Measurements from ENCODE around the gene OR7C1. TPM values are rescaled to one million over a fixed set of nuclear protein-coding genes. Genes with fewer than 3 reads are reported as not detected.
A peak's percentile ranks its signal among the peaks of the same experiment; 100 is the strongest.
"Not testable (repeated sequence)": the region's sequence is repeated elsewhere in the genome, so short reads cannot be mapped to it uniquely, and the experiment has no call there.

OR7C1 gene
- total and polyA plus RNA-seq, 5 experiments from 2014 or later = not detected

DNA sequence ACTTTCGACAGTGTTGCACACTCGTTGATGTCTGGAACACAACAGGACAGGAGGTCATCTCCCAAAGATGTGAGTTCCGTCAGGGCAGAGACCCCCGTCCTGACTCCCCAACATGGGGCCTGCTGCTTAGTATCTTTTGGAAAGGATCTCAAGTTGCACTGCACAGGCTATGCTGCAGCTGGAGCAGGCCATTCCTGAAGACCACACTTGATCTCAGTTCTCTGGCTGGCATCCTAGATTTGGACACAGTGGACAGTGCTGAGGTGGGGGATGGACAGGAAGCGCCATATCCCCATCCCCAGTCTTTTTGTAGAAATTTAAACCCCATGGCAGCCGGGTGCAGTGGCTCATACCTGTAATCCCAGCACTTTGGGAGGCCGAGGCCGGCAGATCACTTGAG lies 62.5 kb downstream of the OR7C1 start:
- no peak for ATAC-seq
- no peak overlapping the region for H3K4me3 Mint-ChIP-seq

DNA sequence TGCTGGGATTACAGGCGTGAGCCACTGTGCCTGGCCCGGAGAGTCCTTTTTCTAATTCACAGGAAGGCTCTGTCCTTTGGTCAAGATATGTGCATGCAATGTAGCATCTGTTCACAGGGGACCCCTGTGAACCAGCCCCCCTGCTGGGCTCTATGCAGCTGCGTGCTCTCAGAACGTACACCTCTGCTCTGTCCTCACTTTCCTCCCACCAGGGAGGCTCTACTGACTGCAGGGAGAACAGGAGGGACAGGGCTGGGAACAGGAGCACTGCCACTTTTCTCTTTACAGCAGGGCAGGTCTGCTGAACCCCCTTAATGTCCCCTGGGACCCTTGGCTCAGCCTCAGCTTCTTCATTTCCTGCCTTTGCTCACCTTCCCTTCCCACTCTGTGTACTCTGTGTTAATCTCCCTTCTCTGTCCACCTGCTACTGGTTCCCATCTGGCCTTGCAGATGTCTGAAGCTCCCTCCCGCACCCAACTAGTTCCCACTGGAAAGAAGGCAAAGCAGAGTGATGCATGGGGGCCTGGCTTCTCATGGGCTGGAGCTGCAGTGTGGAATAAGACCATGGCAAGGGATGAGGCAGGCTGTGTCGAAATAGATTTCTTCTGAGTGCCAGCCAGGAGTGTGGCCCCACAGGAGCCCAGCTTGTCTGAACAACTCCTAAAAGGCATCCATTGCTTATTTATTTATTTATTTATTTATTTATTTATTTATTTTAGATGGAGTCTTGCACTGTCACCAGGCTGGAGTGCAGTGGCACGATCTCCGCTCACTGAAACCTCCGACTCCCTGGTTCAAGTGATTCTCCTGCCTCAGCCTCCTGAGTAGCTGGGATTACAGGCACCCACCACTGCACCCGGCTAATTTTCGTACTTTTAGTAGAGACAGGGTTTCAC lies 63.8 kb downstream of the OR7C1 start:
- Mint-ChIP-seq H3K4me1 (peaks cover 5 to 10% (median 8%) of the 10 kb centered on the region in 4 donors), H3K27ac (no peak overlapping the region), H3K36me3 (no peaks in the 10 kb centered on the region), H3K9me3 (peaks cover 0 to 2% (median 0%) of the 10 kb centered on the region in 9 donors), H3K4me3 (no peak overlapping the region), H3K27me3 (peaks cover 6 to 48% (median 32%) of the 10 kb centered on the region in 5 donors)
- ATAC-seq = no peak
- DNase-seq = no peak
- POLR2A ChIA-PET = no interaction called here

More for the DNA sequence above, 62.5 kb downstream of the OR7C1 start:
- H3K27me3 Mint-ChIP-seq = peaks cover 6 to 56% (median 32%) of the 10 kb centered on the region in 5 donors
- H3K36me3 Mint-ChIP-seq = no peaks in the 10 kb centered on the region
- peaks cover 0 to 2% (median 0%) of the 10 kb centered on the region in 9 donors for H3K9me3 Mint-ChIP-seq
- POLR2A ChIA-PET = no interaction called here
- H3K27ac Mint-ChIP-seq = no peak overlapping the region
- H3K4me1 Mint-ChIP-seq = peaks cover 5 to 17% (median 14%) of the 10 kb centered on the region in 4 donors
- DNase-seq = no peak

DNA sequence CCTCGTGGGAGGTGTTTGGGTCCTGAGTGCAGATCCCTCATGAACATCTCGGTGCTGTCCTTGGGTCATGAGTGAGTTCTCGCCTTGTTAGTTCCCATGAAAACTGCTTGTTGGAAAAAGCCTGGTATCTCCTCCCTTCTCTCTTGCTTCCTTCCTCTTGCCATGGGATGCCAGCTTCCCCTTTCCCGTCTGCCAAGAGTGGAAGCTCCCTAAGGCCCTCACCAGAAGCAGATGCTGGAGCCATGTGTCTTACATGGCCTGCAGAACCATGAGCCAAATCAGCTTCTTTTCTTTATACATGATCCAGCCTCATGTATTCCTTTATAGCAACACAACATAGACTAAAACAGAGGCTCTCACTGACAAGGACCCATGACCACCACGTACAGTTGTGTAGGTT lies 64.8 kb downstream of the OR7C1 start:
- Mint-ChIP-seq H3K27me3 (peaks cover 3 to 45% (median 35%) of the 10 kb centered on the region in 5 donors), H3K9me3 (peaks cover 0 to 2% (median 0%) of the 10 kb centered on the region in 9 donors), H3K4me1 (no peaks in the 10 kb centered on the region), H3K27ac (no peak overlapping the region), H3K36me3 (peaks cover 0 to 4% (median 0%) of the 10 kb centered on the region in 3 donors), H3K4me3 (no peak overlapping the region)
- ATAC-seq (no peak), DNase-seq (no peak)
- POLR2A ChIA-PET = no interaction called here

DNA sequence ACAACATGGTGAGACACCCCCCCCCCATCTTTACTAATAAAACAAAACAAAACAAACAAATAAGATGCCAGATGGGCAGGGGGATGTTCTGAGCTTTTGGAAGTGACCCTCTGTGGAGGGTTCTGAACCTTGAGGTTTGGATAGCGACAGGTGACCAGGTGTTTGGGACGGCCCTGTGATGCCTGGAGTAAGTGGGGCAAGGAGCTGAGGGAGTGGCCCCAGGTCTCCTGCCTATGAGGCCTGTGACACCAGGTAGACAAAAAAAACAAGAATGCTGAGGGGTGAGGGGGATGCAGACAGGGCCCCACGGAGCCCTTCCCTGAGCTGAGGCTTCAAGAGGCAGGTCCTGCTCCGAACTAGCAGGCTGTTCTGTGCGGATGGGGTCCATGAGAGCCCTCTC lies 65.8 kb downstream of the OR7C1 start:
- no peak for ATAC-seq
- POLR2A ChIA-PET = no interaction called here
- DNase-seq = no peak
- peak overlapping the region in 2 of 10 donors; percentile 48 to 67 for H3K27ac Mint-ChIP-seq
- H3K9me3 Mint-ChIP-seq = peaks cover 0 to 2% (median 0%) of the 10 kb centered on the region in 9 donors
- H3K4me1 Mint-ChIP-seq = no peaks in the 10 kb centered on the region
- H3K27me3 Mint-ChIP-seq = peaks cover 5 to 49% (median 42%) of the 10 kb centered on the region in 5 donors
- H3K4me3 Mint-ChIP-seq = no peak overlapping the region
- H3K36me3 Mint-ChIP-seq = peaks cover 0 to 5% (median 0%) of the 10 kb centered on the region in 3 donors

DNA sequence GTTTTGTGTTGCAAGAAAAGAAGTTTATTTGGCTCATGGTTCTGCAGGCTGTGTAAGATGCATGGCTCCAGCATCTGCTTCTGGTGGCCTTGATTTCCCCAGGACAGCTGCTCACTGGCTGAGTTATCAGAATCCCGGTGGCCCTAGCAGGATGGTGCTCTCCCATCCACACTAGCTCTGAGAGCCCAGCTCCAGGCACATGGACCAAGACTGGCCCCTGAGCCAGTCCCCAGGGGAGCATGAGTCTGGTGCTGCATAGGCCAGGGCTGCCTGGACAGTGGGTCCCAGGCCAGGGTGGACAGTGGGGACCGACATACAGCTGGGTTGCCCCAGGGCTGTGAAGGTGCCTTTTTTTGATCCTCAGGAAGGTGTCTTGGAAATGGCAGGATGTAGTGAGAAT lies 67.0 kb downstream of the OR7C1 start:
- Mint-ChIP-seq H3K27ac (no peak overlapping the region), H3K9me3 (peaks cover 0 to 2% (median 0%) of the 10 kb centered on the region in 9 donors), H3K4me1 (no peaks in the 10 kb centered on the region), H3K27me3 (peaks cover 5 to 48% (median 38%) of the 10 kb centered on the region in 5 donors), H3K4me3 (no peak overlapping the region), H3K36me3 (peaks cover 0 to 5% (median 0%) of the 10 kb centered on the region in 3 donors)
- DNase-seq (no peak), ATAC-seq (no peak)
- POLR2A ChIA-PET = no interaction called here

DNA sequence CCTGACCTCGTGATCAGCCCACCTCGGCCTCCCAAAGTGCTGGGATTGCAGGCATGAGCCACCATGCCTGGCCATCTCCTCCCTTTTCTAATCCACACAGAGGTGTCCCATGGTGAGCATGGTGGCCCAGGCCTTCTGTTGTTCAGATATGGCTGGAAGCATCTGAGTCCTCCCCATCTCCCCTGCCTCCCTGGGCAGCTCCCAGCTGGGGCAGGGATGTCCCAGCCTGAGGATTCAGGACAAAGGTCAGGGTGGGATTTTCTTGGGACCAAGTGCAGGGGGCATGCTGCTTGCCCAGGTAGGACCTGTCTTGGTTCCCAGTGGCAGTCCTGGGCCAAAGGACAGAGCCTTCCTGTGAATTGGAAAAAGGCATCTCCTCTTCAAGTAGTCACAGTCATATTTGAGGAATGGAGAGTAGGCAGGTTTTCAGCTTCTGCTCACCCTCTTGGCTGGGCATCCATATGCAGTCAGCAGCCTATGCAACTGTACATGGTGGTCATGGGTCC lies 67.5 kb downstream of the OR7C1 start:
- Mint-ChIP-seq H3K4me3 (no peak overlapping the region), H3K4me1 (no peaks in the 10 kb centered on the region), H3K9me3 (peaks cover 0 to 2% (median 0%) of the 10 kb centered on the region in 9 donors), H3K27me3 (peaks cover 5 to 46% (median 38%) of the 10 kb centered on the region in 5 donors), H3K27ac (no peak overlapping the region), H3K36me3 (peaks cover 0 to 5% (median 0%) of the 10 kb centered on the region in 3 donors)
- ATAC-seq (no peak), DNase-seq (no peak)
- POLR2A ChIA-PET = no interaction called here

DNA sequence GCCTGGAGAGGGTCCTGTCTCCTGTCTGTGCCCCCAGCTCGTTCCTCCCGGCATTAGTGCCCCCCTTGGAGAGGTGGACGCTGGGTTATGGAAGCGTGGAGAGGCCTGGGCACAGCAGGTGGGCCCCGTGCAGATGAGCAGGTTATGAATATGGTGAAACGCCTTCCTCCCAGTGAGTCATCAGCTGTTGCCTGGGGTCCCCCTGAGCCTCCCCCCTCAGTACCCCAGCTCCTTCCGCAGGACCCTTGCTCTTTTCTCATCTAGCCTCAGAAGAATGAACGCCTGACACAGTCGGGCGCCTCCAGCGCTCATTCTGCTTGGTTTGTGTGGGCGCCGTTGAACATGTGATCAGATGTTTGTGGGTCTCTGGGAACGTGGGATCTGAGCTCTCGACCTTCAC lies 69.1 kb downstream of the OR7C1 start:
- not testable (repeated sequence) for H3K36me3 Mint-ChIP-seq

DNA sequence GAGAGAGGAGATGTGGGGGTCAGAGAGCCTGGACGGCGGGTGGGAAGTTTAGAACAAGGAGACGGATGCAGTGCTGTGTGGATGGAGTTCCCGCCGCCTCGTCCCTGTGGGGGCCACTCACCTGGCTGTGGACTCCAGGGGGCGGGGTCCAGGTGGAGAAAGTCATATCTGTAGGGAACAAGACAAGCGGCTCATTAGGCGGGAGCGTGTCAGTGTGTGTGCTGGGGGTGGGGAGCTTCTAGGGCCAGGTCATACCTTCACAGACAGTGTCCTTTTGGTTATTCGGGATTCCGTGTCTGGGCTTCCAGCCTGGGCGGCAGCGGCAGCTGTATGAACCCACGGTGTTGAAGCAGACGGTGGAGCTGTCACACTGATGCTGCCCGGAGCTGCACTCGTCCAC lies 69.6 kb downstream of the OR7C1 start:
- not testable (repeated sequence) for DNase-seq, H3K36me3 Mint-ChIP-seq, H3K4me1 Mint-ChIP-seq, H3K9me3 Mint-ChIP-seq, H3K4me3 Mint-ChIP-seq
- Mint-ChIP-seq H3K27me3 (peaks cover 7 to 40% (median 34%) of the 10 kb centered on the region in 5 donors), H3K27ac (peak overlapping the region in 2 of 10 donors; percentile 43 to 89)
- ATAC-seq = peak; percentile 25 to 44
- POLR2A ChIA-PET = interaction anchor here (1.3 kb wide), 1 partner anchor 16 kb away, joined by 3 read pairs; no protein-coding TSS in a partner anchor

More for the DNA sequence above, 69.1 kb downstream of the OR7C1 start:
- H3K4me3 Mint-ChIP-seq, DNase-seq, ATAC-seq, POLR2A ChIA-PET, H3K27ac Mint-ChIP-seq, H3K4me1 Mint-ChIP-seq, H3K9me3 Mint-ChIP-seq: not testable (repeated sequence)
- peaks cover 7 to 42% (median 34%) of the 10 kb centered on the region in 5 donors for H3K27me3 Mint-ChIP-seq

DNA sequence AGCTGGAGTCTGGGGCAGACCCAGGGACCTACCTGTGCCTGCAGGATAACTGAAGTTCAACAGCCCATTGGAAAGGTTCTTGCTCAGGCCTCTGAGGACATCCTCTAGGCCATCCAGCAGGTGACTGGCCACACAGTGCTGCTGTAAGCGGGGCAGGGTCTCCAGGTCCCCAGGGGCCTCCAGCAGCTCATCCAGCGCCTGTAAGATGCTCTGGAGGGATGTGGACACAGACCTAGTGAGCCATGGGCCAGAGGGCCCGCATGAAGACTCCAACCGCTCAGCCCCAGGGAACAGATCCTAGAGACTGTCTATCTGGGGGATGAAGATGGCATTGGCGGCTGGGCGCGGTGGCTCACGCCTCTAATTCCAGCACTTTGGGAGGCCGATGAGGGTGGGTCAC lies 70.6 kb downstream of the OR7C1 start:
- no peak overlapping the region for H3K27ac Mint-ChIP-seq

DNA sequence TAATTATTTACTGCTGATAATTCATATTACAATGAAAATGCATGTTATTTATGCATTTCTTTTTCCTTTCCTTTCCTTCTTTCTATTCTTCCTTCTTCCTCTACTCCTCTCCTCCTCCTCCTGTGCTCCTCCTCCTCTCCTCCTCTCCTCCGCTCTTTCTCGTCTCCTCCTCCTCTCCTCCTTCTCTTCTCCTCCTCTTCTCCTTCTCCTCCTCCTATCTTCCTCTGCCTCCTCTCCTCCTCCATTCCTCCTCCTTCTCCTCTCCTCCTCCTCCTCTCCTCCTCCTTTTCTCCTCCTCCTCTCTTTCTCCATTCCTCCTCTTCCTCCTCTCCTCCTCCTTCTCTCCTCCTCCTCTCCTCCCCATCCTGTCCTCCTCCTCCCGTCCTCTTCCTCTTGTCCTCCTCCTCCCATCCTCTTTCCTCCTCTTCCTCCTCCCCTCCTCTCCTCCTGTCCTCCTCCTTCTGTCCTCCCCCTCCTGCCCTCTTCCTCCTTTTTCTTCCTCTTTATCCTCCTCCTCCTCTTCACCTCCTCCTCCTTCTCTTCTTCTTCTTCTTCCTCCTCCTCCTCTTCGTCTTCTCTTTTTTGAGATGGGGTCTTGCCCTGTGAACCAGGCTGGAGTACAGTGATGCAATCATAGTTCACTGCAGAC lies 71.4 kb downstream of the OR7C1 start:
- no peak for ATAC-seq
- Mint-ChIP-seq H3K9me3 (peaks cover 0 to 7% (median 0%) of the 10 kb centered on the region in 9 donors), H3K4me3 (no peak overlapping the region), H3K36me3 (peaks cover 0 to 5% (median 0%) of the 10 kb centered on the region in 3 donors), H3K4me1 (no peaks in the 10 kb centered on the region), H3K27me3 (peaks cover 7 to 35% (median 31%) of the 10 kb centered on the region in 5 donors), H3K27ac (no peak overlapping the region)
- DNase-seq = no peak
- POLR2A ChIA-PET = no interaction called here

More for the DNA sequence above, 70.6 kb downstream of the OR7C1 start:
- Mint-ChIP-seq H3K4me3 (no peak overlapping the region), H3K36me3 (peaks cover 0 to 5% (median 0%) of the 10 kb centered on the region in 3 donors), H3K4me1 (no peaks in the 10 kb centered on the region), H3K9me3 (peaks cover 0 to 7% (median 0%) of the 10 kb centered on the region in 9 donors), H3K27me3 (peaks cover 7 to 40% (median 31%) of the 10 kb centered on the region in 5 donors)
- ATAC-seq (no peak), DNase-seq (no peak)
- POLR2A ChIA-PET = interaction anchor here (1.3 kb wide), 1 partner anchor 17 kb away, joined by 3 read pairs; no protein-coding TSS in a partner anchor

DNA sequence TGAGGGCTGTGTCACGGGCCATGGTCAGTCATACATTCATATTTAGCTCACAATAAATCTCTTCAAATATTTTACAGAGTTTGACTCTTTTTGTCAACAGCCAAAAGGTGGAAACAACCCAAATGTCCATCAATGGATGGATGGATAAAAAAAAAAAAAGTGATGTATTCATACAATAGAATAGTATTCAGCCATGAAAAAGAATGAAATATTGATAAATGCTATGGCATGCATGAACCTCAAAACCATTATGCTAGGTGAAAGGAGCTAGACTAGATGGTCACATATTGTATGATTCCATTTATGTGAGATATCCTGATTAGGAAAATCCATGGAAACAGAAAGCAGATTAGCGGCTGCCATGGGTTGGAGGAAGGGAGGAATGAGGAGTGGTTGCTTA lies 72.9 kb downstream of the OR7C1 start:
- Mint-ChIP-seq H3K36me3 (peaks cover 0 to 5% (median 0%) of the 10 kb centered on the region in 3 donors), H3K4me3 (no peak overlapping the region), H3K27ac (peak overlapping the region in 1 of 10 donors; percentile 48), H3K4me1 (no peaks in the 10 kb centered on the region), H3K27me3 (peaks cover 7 to 31% (median 23%) of the 10 kb centered on the region in 5 donors), H3K9me3 (peaks cover 0 to 7% (median 0%) of the 10 kb centered on the region in 9 donors)
- POLR2A ChIA-PET = no interaction called here
- DNase-seq (no peak), ATAC-seq (no peak)

DNA sequence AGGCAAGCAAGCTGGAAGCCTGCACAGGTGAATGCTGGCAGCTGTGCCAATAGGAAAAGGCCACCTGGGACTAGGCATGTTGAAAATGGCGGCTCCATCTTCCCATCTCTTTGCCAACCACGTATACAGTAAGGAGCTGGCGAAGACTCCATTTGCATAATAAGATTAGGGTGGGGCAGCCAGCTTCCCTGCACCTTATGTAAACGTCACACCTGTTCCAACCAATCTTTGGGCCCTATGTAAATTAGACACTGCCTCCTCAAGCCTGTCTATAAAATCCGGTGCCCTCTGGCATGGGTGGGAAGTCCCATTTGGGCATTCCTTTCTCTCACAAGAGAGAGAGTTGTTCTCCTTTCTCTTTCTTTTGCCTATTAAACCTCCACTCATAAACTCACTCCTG lies 73.4 kb downstream of the OR7C1 start:
- Mint-ChIP-seq H3K9me3 (peaks cover 0 to 7% (median 0%) of the 10 kb centered on the region in 9 donors), H3K27ac (peak overlapping the region in 1 of 10 donors; percentile 48), H3K4me3 (no peak overlapping the region), H3K4me1 (no peaks in the 10 kb centered on the region), H3K27me3 (peaks cover 7 to 31% (median 23%) of the 10 kb centered on the region in 5 donors), H3K36me3 (peaks cover 0 to 5% (median 0%) of the 10 kb centered on the region in 3 donors)
- ATAC-seq (no peak), DNase-seq (no peak)
- POLR2A ChIA-PET = interaction anchor here (0.7 kb wide), 1 partner anchor 198 kb away, joined by 3 read pairs; no protein-coding TSS in a partner anchor

Data from naive thymus-derived CD8-positive, alpha-beta T cell (primary cell).